ENCODE results near the gene SLBP. TPM values are rescaled to one million over a fixed set of nuclear protein-coding genes. Genes with fewer than 3 reads are reported as not detected.
A peak's percentile ranks its signal among the peaks of the same experiment; 100 is the strongest.

SLBP gene
- total RNA-seq, 6 experiments from 2014 or later, result 13.1 to 30.8 (median 14.7) TPM

DNA sequence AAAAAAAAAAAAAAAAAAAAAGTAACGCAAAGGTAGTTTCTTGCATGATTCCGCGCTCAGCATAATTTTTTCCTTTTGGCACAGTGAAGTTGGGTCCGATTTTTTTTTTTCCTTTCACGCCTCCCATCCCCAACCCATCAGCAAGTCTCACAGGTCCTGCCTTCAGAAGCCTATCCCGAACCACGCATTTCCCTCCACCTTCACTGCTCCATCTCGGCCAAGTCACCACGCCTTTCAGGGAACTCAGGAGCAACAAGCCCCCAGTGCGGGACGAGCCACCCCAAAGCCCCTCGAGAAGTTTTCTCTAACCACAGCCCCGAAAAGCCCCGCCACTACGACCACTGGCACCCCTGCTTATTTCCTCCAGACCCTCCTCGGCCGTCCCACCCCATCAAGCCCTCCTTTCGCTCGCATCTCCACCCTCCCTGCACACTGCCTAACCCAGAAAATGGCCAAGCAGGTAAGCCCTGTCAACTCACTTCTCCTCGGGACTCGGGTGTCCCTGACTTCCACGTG is 1.0 kb downstream of the SLBP start:
- Histone ChIP-seq H3K4me1 (peaks cover 0 to 17% (median 4%) of the 10 kb centered on the region in 4 donors), H3K9me3 (no peaks in the 10 kb centered on the region), H3K27ac (peak overlapping the region; percentile 99 to 100 (median 99)), H3K36me3 (peaks cover 0 to 5% (median 0%) of the 10 kb centered on the region in 4 donors), H3K27me3 (no peaks in the 10 kb centered on the region), H3K4me3 (peak overlapping the region; percentile 80 to 93 (median 87))
- WGBS (ENCODE audit: insufficient coverage, low coverage, low lambda C conversion rate, missing lambda C conversion rate), result 8% methylated on average over 22 of the region's 22 CpGs
- intact Hi-C loops (cut with DNase I), result no loop called here
- TF ChIP-seq, protein P1, sequence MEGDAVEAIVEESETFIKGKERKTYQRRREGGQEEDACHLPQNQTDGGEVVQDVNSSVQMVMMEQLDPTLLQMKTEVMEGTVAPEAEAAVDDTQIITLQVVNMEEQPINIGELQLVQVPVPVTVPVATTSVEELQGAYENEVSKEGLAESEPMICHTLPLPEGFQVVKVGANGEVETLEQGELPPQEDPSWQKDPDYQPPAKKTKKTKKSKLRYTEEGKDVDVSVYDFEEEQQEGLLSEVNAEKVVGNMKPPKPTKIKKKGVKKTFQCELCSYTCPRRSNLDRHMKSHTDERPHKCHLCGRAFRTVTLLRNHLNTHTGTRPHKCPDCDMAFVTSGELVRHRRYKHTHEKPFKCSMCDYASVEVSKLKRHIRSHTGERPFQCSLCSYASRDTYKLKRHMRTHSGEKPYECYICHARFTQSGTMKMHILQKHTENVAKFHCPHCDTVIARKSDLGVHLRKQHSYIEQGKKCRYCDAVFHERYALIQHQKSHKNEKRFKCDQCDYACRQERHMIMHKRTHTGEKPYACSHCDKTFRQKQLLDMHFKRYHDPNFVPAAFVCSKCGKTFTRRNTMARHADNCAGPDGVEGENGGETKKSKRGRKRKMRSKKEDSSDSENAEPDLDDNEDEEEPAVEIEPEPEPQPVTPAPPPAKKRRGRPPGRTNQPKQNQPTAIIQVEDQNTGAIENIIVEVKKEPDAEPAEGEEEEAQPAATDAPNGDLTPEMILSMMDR (IDR thresholded peaks at IDR 0.05), result no peak
- no peak for TF ChIP-seq POLR2A (IDR thresholded peaks at IDR 0.05)
- DNase-seq (no peak), ATAC-seq (no peak)

DNA sequence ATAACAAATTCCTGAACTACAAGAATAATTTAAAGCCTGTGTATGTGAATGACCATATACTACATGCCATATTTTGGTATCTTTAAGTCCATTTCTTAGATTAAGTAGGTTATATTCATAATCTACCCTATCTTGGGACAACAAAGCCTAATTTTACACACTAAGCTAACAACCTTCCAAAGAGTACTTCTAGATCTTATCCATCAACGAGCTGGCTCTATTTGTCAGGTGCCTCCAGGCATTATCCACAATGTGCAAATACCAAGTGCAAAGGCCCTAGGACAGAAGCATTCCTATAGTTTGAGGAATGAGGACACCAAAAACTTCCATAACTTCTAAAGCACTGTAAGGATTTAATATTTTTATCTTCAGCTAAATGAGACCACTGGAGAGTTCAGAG is 3.5 kb downstream of the SLBP start:
- intact Hi-C loops (cut with DNase I), result no loop called here
- peaks cover 0 to 15% (median under 1%) of the 10 kb centered on the region in 4 donors for H3K36me3 ChIP-seq
- TF ChIP-seq, protein P1 (IDR thresholded peaks at IDR 0.05), result no peak
- TF ChIP-seq POLR2A (IDR thresholded peaks at IDR 0.05), result no peak
- no peak overlapping the region for H3K4me3 ChIP-seq
- 33% methylated on average over 1 of the region's 1 CpG for WGBS (ENCODE audit: insufficient coverage, low coverage, low lambda C conversion rate, missing lambda C conversion rate)
- DNase-seq (no peak), ATAC-seq (no peak)
- H3K27ac ChIP-seq, result no peak overlapping the region
- H3K4me1 ChIP-seq, result peaks cover 0 to 13% (median 4%) of the 10 kb centered on the region in 4 donors
- no peaks in the 10 kb centered on the region for H3K9me3 ChIP-seq
- no peaks in the 10 kb centered on the region for H3K27me3 ChIP-seq

DNA sequence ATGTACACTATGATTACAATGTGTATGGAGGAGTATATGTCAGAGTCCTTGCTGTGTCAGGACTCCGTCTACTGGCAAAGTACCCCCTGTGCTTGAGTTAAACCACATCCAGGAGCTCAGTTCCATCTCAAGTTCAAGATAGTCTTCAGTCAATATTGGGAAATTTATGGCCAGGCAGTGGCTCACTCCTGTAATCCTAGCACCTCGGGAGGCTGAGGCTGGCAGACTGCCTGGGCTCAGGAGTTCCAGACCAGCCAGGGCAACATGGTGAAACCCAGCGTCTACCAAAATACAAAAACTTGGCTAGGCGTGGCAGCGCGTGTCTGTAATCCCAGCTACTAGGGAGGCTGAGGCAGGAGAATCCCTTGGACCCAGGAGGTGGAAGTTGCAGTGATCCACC is 5.8 kb downstream of the SLBP start:
- H3K27me3 ChIP-seq, result no peaks in the 10 kb centered on the region
- no peaks in the 10 kb centered on the region for H3K9me3 ChIP-seq
- H3K36me3 ChIP-seq, result peaks cover 0 to 28% (median 8%) of the 10 kb centered on the region in 4 donors
- intact Hi-C loops (cut with DNase I), result no loop called here
- H3K4me1 ChIP-seq, result peaks cover 0 to 8% (median 4%) of the 10 kb centered on the region in 4 donors
- no peak overlapping the region for H3K27ac ChIP-seq
- no peak for ATAC-seq
- no peak overlapping the region for H3K4me3 ChIP-seq
- WGBS (ENCODE audit: insufficient coverage, low coverage, low lambda C conversion rate, missing lambda C conversion rate), result 82% methylated on average over 6 of the region's 6 CpGs
- no peak for TF ChIP-seq POLR2A (IDR thresholded peaks at IDR 0.05)
- TF ChIP-seq, protein P1 (IDR thresholded peaks at IDR 0.05), result no peak
- peak in 1 of 3 donors; percentile 25 for DNase-seq

DNA sequence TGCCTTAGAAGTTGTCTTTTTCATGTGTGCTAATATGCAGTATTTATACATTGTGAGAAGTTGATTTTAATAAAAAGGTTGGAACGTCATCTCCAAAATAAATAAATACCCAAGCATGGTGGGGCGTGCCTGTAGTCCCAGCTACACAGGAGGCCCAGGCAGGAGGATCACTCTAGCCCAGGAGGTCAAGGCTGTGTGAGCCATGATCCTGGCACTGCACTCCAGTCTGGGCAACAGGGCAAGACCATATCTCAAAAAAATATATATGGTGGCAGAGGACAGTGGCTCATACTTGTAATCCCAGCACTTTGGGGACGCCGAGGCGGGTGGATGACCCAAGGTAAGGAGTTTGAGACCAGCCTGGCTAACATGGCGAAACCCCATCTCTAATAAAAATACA is 6.4 kb downstream of the SLBP start:
- WGBS (ENCODE audit: insufficient coverage, low coverage, low lambda C conversion rate, missing lambda C conversion rate), result 93% methylated on average over 3 of the region's 6 CpGs
- TF ChIP-seq, protein P1 (IDR thresholded peaks at IDR 0.05), result no peak
- no peak for TF ChIP-seq POLR2A (IDR thresholded peaks at IDR 0.05)
- Histone ChIP-seq H3K27me3 (no peaks in the 10 kb centered on the region), H3K4me1 (peaks cover 0 to 5% (median 2%) of the 10 kb centered on the region in 4 donors), H3K36me3 (peaks cover 0 to 28% (median 8%) of the 10 kb centered on the region in 4 donors), H3K4me3 (no peak overlapping the region), H3K27ac (no peak overlapping the region), H3K9me3 (no peaks in the 10 kb centered on the region)
- DNase-seq (peak in 1 of 3 donors; percentile 22), ATAC-seq (no peak)
- intact Hi-C loops (cut with DNase I), result no loop called here
